HPDE6-E6E7 (cell line): ENCODE data around the gene SLCO2A1.

Source experiments
- DNase-seq: peaks from one replicate; pipeline ENCODE4 v3.0.0; 2011; ENCODE audit warnings: missing footprints; ENCODE audit errors: extremely low spot score

SLCO2A1 gene

DNA sequence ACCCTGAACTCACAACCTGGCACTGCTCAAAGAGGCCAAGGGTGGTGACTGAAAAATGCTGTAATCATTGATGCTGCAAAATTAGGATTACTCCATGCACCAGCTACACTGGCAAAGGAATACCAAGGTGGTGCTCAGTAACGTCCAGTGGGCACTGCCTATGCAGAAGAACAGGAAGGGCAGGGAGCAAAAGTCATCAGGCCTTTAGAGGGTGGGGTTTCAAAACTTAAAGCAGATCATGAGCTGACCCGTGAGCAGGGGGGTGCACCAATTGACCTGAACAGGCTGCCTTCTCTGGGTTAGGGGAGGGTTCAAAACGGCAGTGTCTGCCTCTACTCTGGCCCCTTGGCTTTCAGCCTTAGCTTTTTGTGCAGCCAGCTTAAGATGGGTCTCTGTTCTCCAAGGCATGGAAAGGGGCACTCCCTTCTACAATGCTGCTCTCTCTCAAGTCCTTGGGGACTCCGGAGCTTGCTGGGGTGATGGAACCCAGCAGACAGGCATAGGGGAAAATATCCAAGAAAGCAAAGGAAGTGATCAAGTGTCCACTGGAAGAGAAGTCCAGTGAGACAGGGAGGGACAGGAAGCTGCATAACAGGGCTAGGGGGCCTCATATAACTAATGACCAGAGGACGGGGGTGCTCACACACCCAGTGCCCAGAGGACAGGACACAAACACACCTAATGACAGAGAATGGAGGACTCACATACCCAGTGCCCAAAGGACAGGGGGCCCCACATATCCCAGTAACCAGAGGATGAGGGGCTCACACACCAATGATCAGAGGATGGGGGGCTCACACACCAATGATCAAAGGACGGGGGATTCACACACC, 145.5 kb downstream of the SLCO2A1 start:
- no peak for DNase-seq

DNA sequence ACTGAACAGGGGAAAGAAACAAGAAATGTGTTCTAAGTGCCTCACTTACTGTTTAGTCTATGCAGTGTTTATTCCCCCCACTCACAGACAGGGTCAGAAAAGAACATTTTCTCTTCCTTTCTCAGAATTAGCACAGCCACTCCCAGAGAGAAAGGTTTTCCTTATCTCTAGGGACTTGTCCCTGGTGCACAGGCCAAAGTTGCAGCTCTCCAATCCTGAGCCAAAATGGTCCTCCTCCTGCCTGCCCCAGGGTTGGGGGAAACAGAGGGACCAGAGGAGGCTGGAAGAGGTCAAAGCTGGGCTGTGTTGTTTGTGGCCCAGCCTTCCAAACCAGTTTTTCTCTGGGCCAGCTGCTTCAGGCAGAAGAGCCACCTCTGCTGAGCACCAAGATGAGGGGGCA, 146.1 kb downstream of the SLCO2A1 start:
- DNase-seq: no peak

- no peak for DNase-seq
Observed at GRCh38 chr3:133882986-133883586, 146.6 kb downstream of the SLCO2A1 start.

GRCh38 chr3:133881939-133882825, 147.5 kb downstream of the SLCO2A1 start:
- DNase-seq: no peak

DNA sequence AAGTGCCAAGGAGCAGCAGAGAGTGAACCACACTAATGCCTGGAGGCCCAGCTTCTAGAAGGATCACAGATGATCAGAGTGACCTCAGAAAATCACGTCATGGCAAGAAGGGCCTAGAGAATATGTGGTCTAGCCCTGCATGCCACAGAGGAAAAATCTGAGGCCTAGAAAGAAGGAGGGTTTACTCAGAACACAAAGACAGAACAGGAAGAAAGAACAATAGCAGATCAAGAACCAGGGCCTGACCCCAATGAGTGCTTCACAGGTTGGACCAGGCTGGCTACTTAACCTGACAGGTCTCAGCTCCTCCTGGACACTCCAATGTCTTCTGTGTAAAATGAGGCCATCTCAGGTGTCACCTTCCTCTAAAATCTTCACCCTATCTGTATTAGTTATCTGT, 148.2 kb downstream of the SLCO2A1 start:
- DNase-seq: no peak

DNA sequence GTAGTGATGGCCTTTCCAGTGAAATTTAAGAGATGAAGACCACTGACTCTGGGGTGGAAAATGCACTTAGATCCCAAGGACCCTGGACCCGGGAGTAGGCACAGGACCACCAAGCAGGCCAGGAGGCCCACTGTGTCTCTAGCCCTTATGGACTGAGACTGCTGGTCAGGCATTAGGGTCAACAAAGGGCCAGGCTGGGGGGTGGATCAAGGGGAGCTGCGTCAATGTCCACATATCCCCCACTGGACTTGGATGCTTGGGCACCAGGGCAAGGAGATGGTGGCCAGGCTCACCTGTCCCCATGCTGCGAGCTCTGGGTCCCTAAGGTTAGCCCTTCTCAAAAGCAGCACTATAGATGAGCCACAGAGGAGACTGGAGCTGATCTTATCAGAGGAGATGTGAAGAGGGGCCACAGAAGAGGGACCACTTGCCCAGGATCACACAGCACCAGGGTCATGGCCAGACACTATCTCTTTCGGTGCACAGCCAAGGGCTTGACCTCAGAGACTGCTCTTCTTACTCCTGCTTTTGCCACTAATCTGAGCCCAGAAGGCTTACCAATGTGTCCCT, 148.8 kb downstream of the SLCO2A1 start:
- no peak for DNase-seq

GRCh38 chr3:133880287-133880686, 149.4 kb downstream of the SLCO2A1 start:
- DNase-seq: no peak

GRCh38 chr3:133878518-133878917, 151.2 kb downstream of the SLCO2A1 start:
- no peak for DNase-seq
